ENCODE data around the gene TRIM24.
"Not testable (repeated sequence)": the region's sequence is repeated elsewhere in the genome, so short reads cannot be mapped to it uniquely, and the experiment has no call there.

Gene TRIM24

GRCh38 chr7:138495485-138495884, 35.4 kb downstream of the TRIM24 start:
- no peak for DNase-seq

GRCh38 chr7:138499340-138499739, 39.3 kb downstream of the TRIM24 start:
- DNase-seq: no peak

GRCh38 chr7:138500303-138500702, 40.2 kb downstream of the TRIM24 start:
- not testable (repeated sequence) for DNase-seq

GRCh38 chr7:138500892-138501291, 40.8 kb downstream of the TRIM24 start:
- no peak for DNase-seq

GRCh38 chr7:138502023-138502767, 42.1 kb downstream of the TRIM24 start:
- no peak for DNase-seq

- no peak for DNase-seq
These were observed 45.4 kb downstream of the TRIM24 start for GRCh38 chr7:138505361-138505873.

- DNase-seq: no peak
These were observed 46.7 kb downstream of the TRIM24 start for GRCh38 chr7:138506764-138507163.

GRCh38 chr7:138510003-138510402, 49.9 kb downstream of the TRIM24 start:
- no peak for DNase-seq

- DNase-seq: no peak
These were observed 52.2 kb downstream of the TRIM24 start for GRCh38 chr7:138512092-138512858.

GRCh38 chr7:138512885-138513284, 52.8 kb downstream of the TRIM24 start:
- no peak for DNase-seq

- no peak for DNase-seq
These were observed 53.3 kb downstream of the TRIM24 start for GRCh38 chr7:138513344-138513871.

GRCh38 chr7:138514044-138514443, 54.0 kb downstream of the TRIM24 start:
- DNase-seq: no peak

- no peak for DNase-seq
These were observed 55.0 kb downstream of the TRIM24 start for GRCh38 chr7:138515001-138515528.

GRCh38 chr7:138519061-138519798, 59.2 kb downstream of the TRIM24 start:
- no peak for DNase-seq

GRCh38 chr7:138520742-138521141, 60.7 kb downstream of the TRIM24 start:
- DNase-seq: no peak

- no peak for DNase-seq
These were observed 61.9 kb downstream of the TRIM24 start for GRCh38 chr7:138521837-138522461.

GRCh38 chr7:138524259-138524658, 64.2 kb downstream of the TRIM24 start:
- DNase-seq: no peak

GRCh38 chr7:138525757-138526156, 65.7 kb downstream of the TRIM24 start:
- no peak for DNase-seq

GRCh38 chr7:138527746-138528223, 67.7 kb downstream of the TRIM24 start:
- no peak for DNase-seq

GRCh38 chr7:138536833-138537232, 76.8 kb downstream of the TRIM24 start:
- not testable (repeated sequence) for DNase-seq

GRCh38 chr7:138538518-138538917, 78.5 kb downstream of the TRIM24 start:
- DNase-seq: peak; percentile 36

GRCh38 chr7:138538997-138539644, 79.1 kb downstream of the TRIM24 start:
- DNase-seq: no peak

Data from EL (cell line).